T-cell (primary cell): Measurements from ENCODE around the gene THOP1. TPM values are rescaled to one million over a fixed set of nuclear protein-coding genes. Genes with fewer than 3 reads are reported as not detected.

Source experiments
- ATAC-seq, 4 experiments: fragments of 200-7000 bp in 3 of 4; fragments of 150-1000 bp in 1 of 4; cut with Tn5 transposase; replicated peaks in 1 of 4; 1 replicate in 3 of 4; 2 replicates in 1 of 4; pipeline ENCODE4 v1.10.0; 2021; ENCODE audit warnings: moderate library complexity in 3 of 4, mild to moderate bottlenecking in 2 of 4, moderate number of reproducible peaks in 1 of 4
- CTCF ChIA-PET, 2 donors: fragments of 300-600 bp; sonication (Branson Sonifier 250); formaldehyde crosslinking; loops; one replicate each; lab custom pipeline; 2022; ENCODE audit warnings: antibody characterized with exemption in 2 of 2; lab: Charles Lee
- POLR2A ChIA-PET, 2 donors: fragments of 300-600 bp; sonication (Branson Sonifier 250); formaldehyde crosslinking; loops; one replicate each; lab custom pipeline; 2022; ENCODE audit warnings: antibody characterized with exemption in 2 of 2; lab: Charles Lee
- DNase-seq, 35 experiments: peaks; one replicate each; pipeline versions ENCODE4 v3.0.0 to v3.0.0-alpha.2; 2013 to 2023
- H3K27ac ChIP-seq: one replicate; pipeline ENCODE4 v1.5.1; 2013; ENCODE audit warnings: low read length
- H3K27me3 ChIP-seq, 2 experiments: replicated peaks in 1 of 2; 1 replicate in 1 of 2; 2 replicates in 1 of 2; pipeline versions ENCODE4 v1.6.1 to v1.7.0; 2013; ENCODE audit warnings: low read length in 1 of 2, mixed read lengths in 1 of 2; ENCODE audit not compliant: control insufficient read depth in 2 of 2, insufficient read depth in 2 of 2; ENCODE audit errors: extremely low read depth in 1 of 2
- H3K36me3 ChIP-seq, 2 donors: 1 replicate in 1 of 2; 2 replicates in 1 of 2; pipeline versions ENCODE4 v1.6.1 to v1.7.0; 2013; ENCODE audit warnings: low read length in 1 of 2; ENCODE audit not compliant: control insufficient read depth in 2 of 2, insufficient read depth in 1 of 2; ENCODE audit errors: extremely low read depth in 1 of 2
- H3K4me1 ChIP-seq, 2 experiments: 1 replicate in 1 of 2; 2 replicates in 1 of 2; pipeline versions ENCODE4 v1.6.1 to v1.7.0; 2013; ENCODE audit warnings: low read length in 2 of 2, mixed read lengths in 1 of 2; ENCODE audit not compliant: insufficient read depth in 2 of 2, control insufficient read depth in 1 of 2; ENCODE audit errors: extremely low read depth in 1 of 2
- H3K4me3 ChIP-seq, 2 donors: 1 replicate in 1 of 2; 2 replicates in 1 of 2; pipeline versions ENCODE4 v1.5.1 to v1.7.0; 2013; ENCODE audit warnings: mild to moderate bottlenecking in 2 of 2, low read length in 1 of 2, moderate library complexity in 1 of 2; ENCODE audit not compliant: control insufficient read depth in 1 of 2; ENCODE audit errors: extremely low read depth in 1 of 2
- H3K9me3 ChIP-seq: 2 replicates; pipeline ENCODE4 v1.7.0; 2013
- H3K27ac Mint-ChIP-seq, 2 donors: one replicate each; pipeline ENCODE4 v1.8.0; 2020 to 2021; ENCODE audit warnings: mild to moderate bottlenecking in 2 of 2, mixed read lengths in 2 of 2
- H3K27me3 Mint-ChIP-seq, 2 donors: one replicate each; pipeline ENCODE4 v1.8.0; 2021 to 2022; ENCODE audit warnings: mixed read lengths in 2 of 2
- H3K36me3 Mint-ChIP-seq: one replicate; pipeline ENCODE4 v1.8.0; 2021; ENCODE audit warnings: mixed read lengths
- H3K4me1 Mint-ChIP-seq, 3 donors: one replicate each; pipeline ENCODE4 v1.8.0; 2020 to 2022; ENCODE audit warnings: mixed read lengths in 3 of 3, mild to moderate bottlenecking in 1 of 3
- H3K4me3 Mint-ChIP-seq, 3 donors: one replicate each; pipeline ENCODE4 v1.8.0; 2020 to 2022; ENCODE audit warnings: mild to moderate bottlenecking in 3 of 3, mixed read lengths in 3 of 3, moderate library complexity in 3 of 3
- H3K9me3 Mint-ChIP-seq, 3 donors: one replicate each; pipeline ENCODE4 v1.8.0; 2020 to 2022; ENCODE audit warnings: mixed read lengths in 3 of 3
- WGBS: methylation state at CpG from one replicate; pipeline ENCODE4 v1.1.5; 2013; ENCODE audit warnings: missing lambda C conversion rate; ENCODE audit not compliant: insufficient coverage; 5-methylcytosine and 5-hydroxymethylcytosine counted together
- total RNA-seq, 35 experiments: library from RNA in 6 of 35; stranded (reverse) in 6 of 35; fragments of 120-200 nt in 1 of 35; gene quantifications; one replicate each; pipeline versions ENCODE4 v1.2.1 to v1.2.4 and lab custom pipeline; 2013 to 2026

THOP1 gene
- total RNA-seq (10 to 100 TPM; 30.8 to 46.6 (median 41.9) TPM), total RNA-seq (lab: John Stamatoyannopoulos, UW) (19.0 to 133 (median 29.0) reads per million in 29 experiments)
- total RNA-seq (2013): 27.5 TPM

- H3K27me3 Mint-ChIP-seq: no peaks in the 10 kb centered on the region
- WGBS: under 1% methylated on average over 63 of the region's 78 CpGs
- peak within 1 kb of the TSS; percentile 46 to 83 for H3K27ac Mint-ChIP-seq
- ChIA-PET CTCF (interaction anchor here in 1 of 2 donors (0.6 to 1.0 kb wide), 3 partner anchors 54 to 137 kb away, joined by 3 to 4 read pairs (median 3); partner anchors contain the start of gene ZNF555), POLR2A (interaction anchor here in 1 of 2 donors (0.6 to 0.7 kb wide), 2 partner anchors 298 to 307 kb away, joined by 4 to 5 read pairs; no protein-coding TSS in a partner anchor)
- Histone ChIP-seq H3K4me1 (peaks cover 11 to 52% of the 10 kb centered on the region in 2 experiments), H3K36me3 (peaks cover under 1% of the 10 kb centered on the region in 2 donors), H3K27ac (peak within 1 kb of the TSS; percentile 58), H3K27me3 (peaks cover 0 to 4% of the 10 kb centered on the region in 2 experiments), H3K9me3 (no peaks in the 10 kb centered on the region), H3K4me3 (peak within 1 kb of the TSS; percentile 77 to 81)
- DNase-seq (peak; percentile 91 to 100 (median 98)), ATAC-seq (peak; percentile 90 to 96 (median 92))
- H3K9me3 Mint-ChIP-seq: no peaks in the 10 kb centered on the region
- H3K4me3 Mint-ChIP-seq: peak within 1 kb of the TSS; percentile 82 to 86 (median 85)
- peaks cover 3% of the 10 kb centered on the region for H3K36me3 Mint-ChIP-seq
- H3K4me1 Mint-ChIP-seq: peaks cover 38 to 56% (median 56%) of the 10 kb centered on the region in 3 donors
These were observed at the start of gene THOP1 for GRCh38 chr19:2785244-2785997. Gene THOP1, plus strand, starts transcription at chr19:2785503. Its CDS starts 160 bp downstream, at chr19:2785663.

- peaks cover 3 to 4% of the 10 kb centered on the region in 2 donors for H3K27me3 Mint-ChIP-seq
- no peak overlapping the region for H3K27ac Mint-ChIP-seq
- DNase-seq: no peak
- Histone ChIP-seq H3K4me1 (peaks cover 0 to 22% of the 10 kb centered on the region in 2 experiments), H3K27me3 (peaks cover 0 to 9% of the 10 kb centered on the region in 2 experiments), H3K36me3 (peaks cover 22 to 33% of the 10 kb centered on the region in 2 donors), H3K4me3 (no peak overlapping the region), H3K9me3 (no peaks in the 10 kb centered on the region), H3K27ac (no peak overlapping the region)
- WGBS: 96% methylated on average over 12 of the region's 15 CpGs
- H3K4me1 Mint-ChIP-seq: peaks cover 19 to 26% (median 20%) of the 10 kb centered on the region in 3 donors
- peak overlapping the region in 1 of 3 donors; percentile 17 for H3K4me3 Mint-ChIP-seq
- no peaks in the 10 kb centered on the region for H3K9me3 Mint-ChIP-seq
- ATAC-seq: no peak
- ChIA-PET POLR2A (no interaction called here), CTCF (interaction anchor here in 1 of 2 donors (0.6 kb wide), 1 partner anchor 170 kb away, joined by 3 read pairs; no protein-coding TSS in a partner anchor)
- peaks cover 24% of the 10 kb centered on the region for H3K36me3 Mint-ChIP-seq
These were observed 48.6 kb upstream of the THOP1 start for GRCh38 chr19:2736550-2737190.

GRCh38 chr19:2739602-2740313, 45.5 kb upstream of the THOP1 start, which contains the start of gene SLC39A3:
Gene SLC39A3, minus strand, starts transcription at chr19:2740017. Its CDS starts 2,760 bp downstream, at chr19:2737257.
- peaks cover 18 to 24% (median 19%) of the 10 kb centered on the region in 3 donors for H3K4me1 Mint-ChIP-seq
- peak within 1 kb of the TSS; percentile 38 for H3K27ac ChIP-seq
- peaks cover 0 to 22% of the 10 kb centered on the region in 2 experiments for H3K4me1 ChIP-seq
- no peaks in the 10 kb centered on the region for H3K9me3 ChIP-seq
- H3K27ac Mint-ChIP-seq: peak within 1 kb of the TSS in 1 of 2 donors; percentile 39
- peak within 1 kb of the TSS; percentile 68 to 88 for H3K4me3 ChIP-seq
- H3K27me3 Mint-ChIP-seq: peaks cover 13 to 15% of the 10 kb centered on the region in 2 donors
- ChIA-PET POLR2A (interaction anchor here in 1 of 2 donors (1.0 kb wide), 1 partner anchor 264 kb away, joined by 3 read pairs; the partner anchor contains the start of gene GADD45B), CTCF (no interaction called here)
- H3K36me3 ChIP-seq: peaks cover 12 to 21% of the 10 kb centered on the region in 2 donors
- DNase-seq: peak; percentile 95 to 99 (median 98)
- peak within 1 kb of the TSS; percentile 79 to 86 (median 84) for H3K4me3 Mint-ChIP-seq
- H3K9me3 Mint-ChIP-seq: no peaks in the 10 kb centered on the region
- H3K27me3 ChIP-seq: peaks cover 0 to 9% of the 10 kb centered on the region in 2 experiments
- WGBS: 0% methylated on average over 51 of the region's 64 CpGs
- peak; percentile 100 for ATAC-seq
- peaks cover 16% of the 10 kb centered on the region for H3K36me3 Mint-ChIP-seq

- H3K4me1 ChIP-seq: peaks cover 0 to 22% of the 10 kb centered on the region in 2 experiments
- H3K36me3 ChIP-seq: peaks cover 7 to 16% of the 10 kb centered on the region in 2 donors
- no peaks in the 10 kb centered on the region for H3K9me3 ChIP-seq
- POLR2A ChIA-PET: no interaction called here
- CTCF ChIA-PET: no interaction called here
- H3K4me3 ChIP-seq: no peak overlapping the region
- Mint-ChIP-seq H3K9me3 (no peaks in the 10 kb centered on the region), H3K4me1 (peaks cover 16 to 23% (median 19%) of the 10 kb centered on the region in 3 donors), H3K4me3 (peak overlapping the region; percentile 79 to 86 (median 84)), H3K36me3 (peaks cover 15% of the 10 kb centered on the region), H3K27me3 (peaks cover 13 to 15% of the 10 kb centered on the region in 2 donors), H3K27ac (no peak overlapping the region)
- peak in 1 of 4 experiments; percentile 9 for ATAC-seq
- DNase-seq: no peak
- H3K27ac ChIP-seq: no peak overlapping the region
- WGBS: 50% methylated on average over 2 of the region's 13 CpGs
- H3K27me3 ChIP-seq: peaks cover 0 to 9% of the 10 kb centered on the region in 2 experiments
These were observed 45.0 kb upstream of the THOP1 start for GRCh38 chr19:2740314-2740656.

- no peak overlapping the region for H3K4me3 ChIP-seq
- Mint-ChIP-seq H3K27ac (no peak overlapping the region), H3K36me3 (no peaks in the 10 kb centered on the region), H3K4me1 (peaks cover 13 to 15% (median 14%) of the 10 kb centered on the region in 3 donors), H3K9me3 (no peaks in the 10 kb centered on the region), H3K27me3 (peaks cover 17 to 18% of the 10 kb centered on the region in 2 donors), H3K4me3 (no peak overlapping the region)
- no peak for DNase-seq
- no peaks in the 10 kb centered on the region for H3K9me3 ChIP-seq
- H3K4me1 ChIP-seq: peaks cover 0 to 21% of the 10 kb centered on the region in 2 experiments
- H3K36me3 ChIP-seq: no peaks in the 10 kb centered on the region
- no peak for ATAC-seq
- ChIA-PET CTCF (no interaction called here), POLR2A (no interaction called here)
- no peak overlapping the region for H3K27ac ChIP-seq
- 88% methylated on average over 5 of the region's 8 CpGs for WGBS
- peaks cover 0 to 15% of the 10 kb centered on the region in 2 experiments for H3K27me3 ChIP-seq
These were observed 42.2 kb upstream of the THOP1 start for GRCh38 chr19:2743099-2743498.
